PC-3 (cell line): ENCODE measurements around the gene MLLT3. TPM values are rescaled to one million over a fixed set of nuclear protein-coding genes. Genes with fewer than 3 reads are reported as not detected.

Source experiments
- ATAC-seq: fragments of 200-7000 bp; cut with Tn5 transposase; 2 replicates; pipeline ENCODE4 v1.9.1; 2020; ENCODE audit warnings: mild to moderate bottlenecking, moderate library complexity
- BruUV-seq: library from RNA; stranded (reverse); fragments of 400-500 nt; replicated peaks from 2 replicates; lab custom pipeline; 2021; lab: Mats Ljungman, UMichigan
- CTCF ChIA-PET: fragments of 300-600 bp; sonication (Branson Sonifier 250); formaldehyde crosslinking; loops from one replicate; lab custom pipeline; 2022; ENCODE audit warnings: antibody characterized with exemption; lab: Charles Lee
- POLR2A ChIA-PET: fragments of 300-600 bp; sonication (Branson Sonifier 250); formaldehyde crosslinking; loops from one replicate; lab custom pipeline; 2022; ENCODE audit warnings: antibody characterized with exemption; ENCODE audit not compliant: unreplicated experiment; lab: Charles Lee
- DNase-seq: peaks from one replicate; pipeline ENCODE4 v3.0.0-alpha.2; 2015
- H2AFZ ChIP-seq: fragments of 300-600 bp; sonication (generic); 2 replicates; pipeline ENCODE4 v1.6.0; 2016; ENCODE audit warnings: antibody characterized with exemption, low read length
- H3F3A ChIP-seq: fragments of 300-600 bp; sonication (generic); one replicate; pipeline ENCODE4 v1.6.0; 2017; ENCODE audit warnings: antibody characterized with exemption, low read length, control low read depth, mild to moderate bottlenecking; ENCODE audit not compliant: unreplicated experiment
- H3K27ac ChIP-seq: fragments of 300-600 bp; sonication (generic); 2 replicates; pipeline ENCODE4 v1.5.1; 2016; ENCODE audit warnings: mild to moderate bottlenecking, low read length
- H3K27me3 ChIP-seq: fragments of 300-600 bp; sonication (generic); 2 replicates; pipeline ENCODE4 v1.6.1; 2016; ENCODE audit warnings: low read length, mixed read lengths
- H3K36me3 ChIP-seq: fragments of 300-600 bp; sonication (generic); 2 replicates; pipeline ENCODE4 v1.6.1; 2016; ENCODE audit warnings: low read depth, mixed run types, low read length, mixed read lengths
- H3K4me1 ChIP-seq: fragments of 300-600 bp; sonication (generic); 2 replicates; pipeline ENCODE4 v1.5.1; 2016; ENCODE audit warnings: low read length; ENCODE audit not compliant: insufficient read depth
- H3K4me2 ChIP-seq: fragments of 300-600 bp; sonication (generic); 2 replicates; pipeline ENCODE4 v1.6.0; 2016; ENCODE audit warnings: low read length
- H3K4me3 ChIP-seq: fragments of 300-600 bp; sonication (generic); 2 replicates; pipeline ENCODE4 v1.5.1; 2016; ENCODE audit warnings: mild to moderate bottlenecking, low read length, mixed read lengths
- H3K79me2 ChIP-seq: fragments of 300-600 bp; sonication (generic); 2 replicates; pipeline ENCODE4 v1.6.1; 2017; ENCODE audit warnings: low read length, mixed read lengths
- H3K9ac ChIP-seq: fragments of 300-600 bp; sonication (generic); 2 replicates; pipeline ENCODE4 v1.6.0; 2016; ENCODE audit warnings: mild to moderate bottlenecking, low read length
- H3K9me2 ChIP-seq: fragments of 300-600 bp; sonication (generic); replicated peaks from 2 replicates; pipeline ENCODE4 v1.6.1; 2016; ENCODE audit warnings: mixed run types, low read length, mixed read lengths
- H3K9me3 ChIP-seq: fragments of 300-600 bp; sonication (generic); 2 replicates; pipeline ENCODE4 v1.6.1; 2016; ENCODE audit warnings: low read length, mixed read lengths
- H4K20me1 ChIP-seq: fragments of 300-600 bp; sonication (generic); 2 replicates; pipeline ENCODE4 v1.6.1; 2016; ENCODE audit warnings: low read length, mixed read lengths
- CTCF ChIP-seq: fragments of 300-600 bp; sonication (generic); conservative IDR thresholded peaks from 2 replicates; pipeline ENCODE4 v1.5.1; 2017; ENCODE audit warnings: antibody characterized with exemption, low read depth, mild to moderate bottlenecking, low read length
- EZH2 ChIP-seq: fragments of 300-600 bp; sonication (generic); IDR thresholded peaks from one replicate; pipeline ENCODE4 v1.6.1; 2017; ENCODE audit warnings: antibody characterized with exemption, mild to moderate bottlenecking, low read length; ENCODE audit not compliant: unreplicated experiment
- EZH2phosphoT487 ChIP-seq: fragments of 300-600 bp; sonication (generic); IDR thresholded peaks from 2 replicates; pipeline ENCODE4 v1.6.1; 2018; ENCODE audit warnings: mild to moderate bottlenecking, antibody characterized with exemption, low read length, borderline replicate concordance
- intact Hi-C: fragments of 100-400 bp; cut with micrococcal nuclease; formaldehyde crosslinking; loops from 2 replicates; pipeline ENCODE4 v1.9.0; 2023
- total RNA-seq: library from RNA; depleted of rRNA; stranded (reverse); fragments of >200 nt; gene quantifications from 2 replicates; pipeline ENCODE4 v1.2.3, GENCODE V29; 2014

MLLT3 gene
- total RNA-seq, 1 experiment from 2014 or later: 7.1 TPM

- TF ChIP-seq EZH2phosphoT487 (no peak), EZH2 (no peak), CTCF (no peak)
- POLR2A ChIA-PET: no interaction called here
- H3K9ac ChIP-seq: no peak overlapping the region
- H3K79me2 ChIP-seq: peaks cover 11% of the 10 kb centered on the region; the same call in 1 of the 2 replicates
- H3K36me3 ChIP-seq: no peaks in the 10 kb centered on the region
- H3F3A ChIP-seq: peaks cover 2% of the 10 kb centered on the region
- no peaks in the 10 kb centered on the region for H3K27me3 ChIP-seq
- intact Hi-C loops: no loop called here
- H3K27ac ChIP-seq: no peak overlapping the region
- DNase-seq: no peak
- BruUV-seq: no TSS peak
- H2AFZ ChIP-seq: no peak overlapping the region
- peaks cover 27% of the 10 kb centered on the region for H3K4me1 ChIP-seq
- no peak overlapping the region for H3K4me3 ChIP-seq
- H3K9me3 ChIP-seq: no peaks in the 10 kb centered on the region
- no peaks in the 10 kb centered on the region; the same call in 1 of the 2 replicates for H4K20me1 ChIP-seq
- H3K9me2 ChIP-seq: no peaks in the 10 kb centered on the region
- CTCF ChIA-PET: no interaction called here
- H3K4me2 ChIP-seq: no peak overlapping the region
- no peak for ATAC-seq
These were observed 15.6 kb downstream of the MLLT3 start for GRCh38 chr9:20606652-20607051.

- Histone ChIP-seq H3K4me1 (peaks cover 6% of the 10 kb centered on the region), H3K4me3 (no peak overlapping the region), H3K4me2 (no peak overlapping the region), H3K9me2 (no peaks in the 10 kb centered on the region), H3K27me3 (no peaks in the 10 kb centered on the region), H3K79me2 (no peaks in the 10 kb centered on the region), H4K20me1 (no peaks in the 10 kb centered on the region), H3K9me3 (no peaks in the 10 kb centered on the region), H3K9ac (no peak overlapping the region), H3F3A (no peaks in the 10 kb centered on the region), H3K27ac (no peak overlapping the region), H2AFZ (no peak overlapping the region), H3K36me3 (no peaks in the 10 kb centered on the region)
- intact Hi-C loops: no loop called here
- BruUV-seq: no TSS peak
- no peak for TF ChIP-seq EZH2phosphoT487
- TF ChIP-seq CTCF: no peak
- no peak for TF ChIP-seq EZH2
- POLR2A ChIA-PET: no interaction called here
- DNase-seq (no peak), ATAC-seq (no peak)
- CTCF ChIA-PET: no interaction called here
These were observed 17.7 kb downstream of the MLLT3 start for GRCh38 chr9:20604562-20604961.

GRCh38 chr9:20603524-20604268 lies 18.6 kb downstream of the MLLT3 start:
- ChIA-PET CTCF (no interaction called here), POLR2A (no interaction called here)
- DNase-seq (no peak), ATAC-seq (no peak)
- TF ChIP-seq EZH2 (no peak), CTCF (no peak), EZH2phosphoT487 (no peak)
- Histone ChIP-seq H3K79me2 (no peaks in the 10 kb centered on the region), H2AFZ (no peak overlapping the region), H3K27me3 (no peaks in the 10 kb centered on the region), H4K20me1 (no peaks in the 10 kb centered on the region), H3K36me3 (no peaks in the 10 kb centered on the region), H3K4me3 (no peak overlapping the region), H3K9ac (no peak overlapping the region), H3F3A (no peaks in the 10 kb centered on the region), H3K27ac (no peak overlapping the region), H3K4me1 (no peaks in the 10 kb centered on the region; the same call in 1 of the 2 replicates), H3K4me2 (no peak overlapping the region), H3K9me3 (no peaks in the 10 kb centered on the region), H3K9me2 (no peaks in the 10 kb centered on the region)
- intact Hi-C loops: no loop called here
- no TSS peak for BruUV-seq
